ENCODE measurements around the gene DSCAM. TPM values are rescaled to one million over a fixed set of nuclear protein-coding genes. Genes with fewer than 3 reads are reported as not detected.

Gene DSCAM
- total RNA-seq, 1 experiment from 2014 or later: 0.13 TPM

- no peak for TF ChIP-seq PRDM15 (CRISPR knock-in tag; IDR thresholded peaks at IDR 0.05)
Observed at GRCh38 chr21:40490408-40490807, 356.6 kb downstream of the DSCAM start (continued).

GRCh38 chr21:40489001-40489400 is 358.0 kb downstream of the DSCAM start:
- CTCF ChIA-PET: no interaction called here
- ATAC-seq (no peak), DNase-seq (ENCODE audit: low spot score) (no peak)
- H3K4me3 Mint-ChIP-seq: no peak overlapping the region
- H3K4me1 Mint-ChIP-seq: peaks cover 4% of the 10 kb centered on the region
- no peak for TF ChIP-seq ATF2 (CRISPR knock-in tag; IDR thresholded peaks at IDR 0.05; ENCODE audit: borderline replicate concordance, low read depth)
- TF ChIP-seq ZBTB43 (CRISPR knock-in tag; IDR thresholded peaks at IDR 0.05): no peak
- no peak for TF ChIP-seq TEAD4 (CRISPR knock-in tag; IDR thresholded peaks at IDR 0.05)
- no peak for TF ChIP-seq ELF4 (CRISPR knock-in tag; IDR thresholded peaks at IDR 0.05; ENCODE audit: low read depth)
- TF ChIP-seq IRF1 (CRISPR knock-in tag; IDR thresholded peaks at IDR 0.05): no peak
- TF ChIP-seq OVOL2 (CRISPR knock-in tag; IDR thresholded peaks at IDR 0.05; ENCODE audit: borderline replicate concordance): no peak
- no peak for TF ChIP-seq CBFB (CRISPR knock-in tag; IDR thresholded peaks at IDR 0.05; ENCODE audit: low read depth)
- TF ChIP-seq ZMAT4 (CRISPR knock-in tag; IDR thresholded peaks at IDR 0.05): no peak
- no peak for TF ChIP-seq GABPB1 (CRISPR knock-in tag; IDR thresholded peaks at IDR 0.05)
- POLR2A ChIA-PET: no interaction called here
- no peak overlapping the region for H3K27ac Mint-ChIP-seq
- H3K9me3 Mint-ChIP-seq: peaks cover 22% of the 10 kb centered on the region
- H3K27me3 Mint-ChIP-seq (ENCODE audit: low read depth): no peaks in the 10 kb centered on the region; the same call in 1 of the 2 replicates
- H3K36me3 Mint-ChIP-seq: peaks cover 7% of the 10 kb centered on the region; the same call in 1 of the 2 replicates

- Mint-ChIP-seq H3K27ac (no peak overlapping the region), H3K4me3 (no peak overlapping the region), H3K27me3 (ENCODE audit: low read depth) (no peaks in the 10 kb centered on the region), H3K4me1 (no peaks in the 10 kb centered on the region), H3K9me3 (peaks cover 16% of the 10 kb centered on the region), H3K36me3 (peaks cover 3% of the 10 kb centered on the region)
- POLR2A ChIA-PET: no interaction called here
- CTCF ChIA-PET: no interaction called here
- DNase-seq (ENCODE audit: low spot score) (no peak), ATAC-seq (no peak)
- TF ChIP-seq ZNF425 (CRISPR knock-in tag; conservative IDR thresholded peaks at IDR 0.05) (no peak), SP1 (CRISPR knock-in tag; conservative IDR thresholded peaks at IDR 0.05) (no peak), IRF2 (CRISPR knock-in tag; IDR thresholded peaks at IDR 0.05; ENCODE audit: borderline replicate concordance, low read depth) (no peak), ZNF512 (CRISPR knock-in tag; IDR thresholded peaks at IDR 0.05; ENCODE audit: borderline replicate concordance) (no peak), ZNF416 (CRISPR knock-in tag; IDR thresholded peaks at IDR 0.05) (no peak), GRHL2 (CRISPR knock-in tag; IDR thresholded peaks at IDR 0.05; ENCODE audit: insufficient replicate concordance, severe bottlenecking) (no peak), ZNF423 (CRISPR knock-in tag; IDR thresholded peaks at IDR 0.05) (no peak), MLX (CRISPR knock-in tag; IDR thresholded peaks at IDR 0.05) (no peak), NFE2L1 (CRISPR knock-in tag; IDR thresholded peaks at IDR 0.05) (no peak), EMX1 (CRISPR knock-in tag; IDR thresholded peaks at IDR 0.05) (no peak), NFATC4 (CRISPR knock-in tag; IDR thresholded peaks at IDR 0.05) (no peak)
Observed at GRCh38 chr21:40481764-40482163, 365.2 kb downstream of the DSCAM start.
